Duodenal mucosa (tissue), 2 donors: Measurements from ENCODE around the gene COL13A1.

Source experiments
- H3K27ac ChIP-seq: one replicate; pipeline ENCODE4 v1.7.0; 2013; ENCODE audit warnings: low read depth, low read length
- H3K27me3 ChIP-seq, 2 donors: one replicate each; pipeline ENCODE4 v1.7.0; 2013; ENCODE audit warnings: low read length in 2 of 2, control low read depth in 1 of 2; ENCODE audit not compliant: insufficient read depth in 2 of 2, control insufficient read depth in 1 of 2
- H3K36me3 ChIP-seq, 2 donors: one replicate each; pipeline ENCODE4 v1.7.0; 2013; ENCODE audit warnings: low read length in 2 of 2, control low read depth in 1 of 2; ENCODE audit not compliant: insufficient read depth in 2 of 2, control insufficient read depth in 1 of 2
- H3K4me1 ChIP-seq, 2 donors: one replicate each; pipeline ENCODE4 v1.7.0; 2013; ENCODE audit warnings: low read length in 2 of 2, control low read depth in 1 of 2; ENCODE audit not compliant: insufficient read depth in 2 of 2, control insufficient read depth in 1 of 2
- H3K4me3 ChIP-seq, 2 donors: one replicate each; pipeline ENCODE4 v1.7.0; 2013; ENCODE audit warnings: low read length in 2 of 2, low read depth in 1 of 2
- H3K9ac ChIP-seq, 2 donors: one replicate each; pipeline ENCODE4 v1.7.0; 2013; ENCODE audit warnings: low read length in 2 of 2, low read depth in 1 of 2
- H3K9me3 ChIP-seq, 2 donors: one replicate each; pipeline ENCODE4 v1.7.0; 2013; ENCODE audit warnings: low read length in 2 of 2, control low read depth in 1 of 2; ENCODE audit not compliant: control insufficient read depth in 1 of 2

The COL13A1 gene

GRCh38 chr10:69869291-69869961, 67.7 kb downstream of the COL13A1 start:
- H3K9ac ChIP-seq, result no peak overlapping the region
- no peak overlapping the region for H3K27ac ChIP-seq
- peaks cover 37 to 51% of the 10 kb centered on the region in 2 donors for H3K4me1 ChIP-seq
- no peaks in the 10 kb centered on the region for H3K36me3 ChIP-seq
- no peaks in the 10 kb centered on the region for H3K27me3 ChIP-seq
- H3K4me3 ChIP-seq, result no peak overlapping the region
- no peaks in the 10 kb centered on the region for H3K9me3 ChIP-seq

GRCh38 chr10:69870591-69870990, 68.9 kb downstream of the COL13A1 start:
- no peak overlapping the region for H3K27ac ChIP-seq
- H3K9ac ChIP-seq, result no peak overlapping the region
- H3K36me3 ChIP-seq, result no peaks in the 10 kb centered on the region
- H3K4me3 ChIP-seq, result no peak overlapping the region
- H3K4me1 ChIP-seq, result peaks cover 37 to 39% of the 10 kb centered on the region in 2 donors
- H3K27me3 ChIP-seq, result no peaks in the 10 kb centered on the region
- H3K9me3 ChIP-seq, result no peaks in the 10 kb centered on the region

DNA sequence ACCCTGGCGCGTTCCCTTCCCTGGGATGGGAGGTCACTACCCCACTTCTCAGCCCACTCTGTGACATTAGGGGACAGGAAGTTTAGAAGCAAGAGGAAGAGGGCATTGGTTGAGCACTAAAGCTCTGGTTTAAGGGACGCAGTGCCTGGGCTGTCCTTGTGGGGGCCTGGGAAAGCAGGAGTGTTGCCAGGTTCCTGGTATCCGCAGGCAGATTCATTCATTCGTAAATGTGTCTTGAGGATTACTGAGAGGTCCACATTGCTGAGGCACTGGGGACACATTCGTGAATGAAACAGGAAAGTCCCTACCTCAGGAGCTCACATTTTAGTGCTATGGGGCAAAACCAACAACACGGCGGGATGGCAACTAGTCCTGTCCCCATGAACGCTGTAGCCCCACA, 69.4 kb downstream of the COL13A1 start:
- Histone ChIP-seq H3K27me3 (no peaks in the 10 kb centered on the region), H3K4me3 (no peak overlapping the region), H3K36me3 (no peaks in the 10 kb centered on the region), H3K4me1 (peaks cover 35 to 36% of the 10 kb centered on the region in 2 donors), H3K27ac (no peak overlapping the region), H3K9me3 (no peaks in the 10 kb centered on the region), H3K9ac (no peak overlapping the region)

GRCh38 chr10:69872323-69872722, 70.6 kb downstream of the COL13A1 start:
- Histone ChIP-seq H3K4me3 (no peak overlapping the region), H3K4me1 (peaks cover 24% of the 10 kb centered on the region in 2 donors), H3K9ac (no peak overlapping the region)

DNA sequence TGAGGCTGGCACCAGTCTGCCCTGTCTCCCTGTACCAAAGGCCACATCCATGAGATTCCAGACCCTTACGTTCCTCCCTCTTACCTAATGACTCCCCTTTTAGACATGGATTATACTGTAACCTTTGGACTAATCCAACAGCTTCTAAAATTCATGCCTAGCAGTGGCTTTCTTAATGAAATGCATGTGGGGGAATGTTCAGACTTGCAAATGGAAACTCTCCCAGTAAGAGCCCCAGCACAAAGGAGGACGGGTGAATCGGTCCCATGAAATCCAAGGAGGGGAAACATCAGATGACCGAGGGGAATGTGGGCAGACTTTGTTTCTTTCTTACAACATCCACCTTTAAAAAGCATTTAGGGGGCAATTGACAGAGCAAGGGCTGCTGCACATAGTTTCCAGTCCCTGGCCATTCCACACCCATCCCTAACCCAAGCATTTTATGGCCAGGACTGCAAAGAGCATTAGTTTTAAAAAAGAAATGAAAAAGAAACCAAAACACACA, 71.5 kb downstream of the COL13A1 start:
- Histone ChIP-seq H3K27me3 (no peaks in the 10 kb centered on the region), H3K27ac (no peak overlapping the region), H3K9ac (no peak overlapping the region), H3K9me3 (no peaks in the 10 kb centered on the region), H3K4me3 (no peak overlapping the region), H3K4me1 (peaks cover 15 to 17% of the 10 kb centered on the region in 2 donors), H3K36me3 (no peaks in the 10 kb centered on the region)

More at GRCh38 chr10:69872323-69872722, 70.6 kb downstream of the COL13A1 start:
- Histone ChIP-seq H3K27ac (no peak overlapping the region), H3K9me3 (no peaks in the 10 kb centered on the region), H3K27me3 (no peaks in the 10 kb centered on the region), H3K36me3 (no peaks in the 10 kb centered on the region)

GRCh38 chr10:69874449-69874848, 72.7 kb downstream of the COL13A1 start:
- H3K9me3 ChIP-seq, result no peaks in the 10 kb centered on the region
- H3K4me3 ChIP-seq, result no peak overlapping the region
- peaks cover 3 to 5% of the 10 kb centered on the region in 2 donors for H3K4me1 ChIP-seq
- H3K36me3 ChIP-seq, result no peaks in the 10 kb centered on the region
- H3K27me3 ChIP-seq, result no peaks in the 10 kb centered on the region
- no peak overlapping the region for H3K27ac ChIP-seq
- H3K9ac ChIP-seq, result no peak overlapping the region

- Histone ChIP-seq H3K9me3 (no peaks in the 10 kb centered on the region), H3K36me3 (no peaks in the 10 kb centered on the region), H3K9ac (no peak overlapping the region), H3K4me3 (no peak overlapping the region), H3K4me1 (no peaks in the 10 kb centered on the region), H3K27me3 (peaks cover 0 to 4% of the 10 kb centered on the region in 2 donors), H3K27ac (no peak overlapping the region)
Observed at GRCh38 chr10:69875856-69876255, 74.2 kb downstream of the COL13A1 start.

DNA sequence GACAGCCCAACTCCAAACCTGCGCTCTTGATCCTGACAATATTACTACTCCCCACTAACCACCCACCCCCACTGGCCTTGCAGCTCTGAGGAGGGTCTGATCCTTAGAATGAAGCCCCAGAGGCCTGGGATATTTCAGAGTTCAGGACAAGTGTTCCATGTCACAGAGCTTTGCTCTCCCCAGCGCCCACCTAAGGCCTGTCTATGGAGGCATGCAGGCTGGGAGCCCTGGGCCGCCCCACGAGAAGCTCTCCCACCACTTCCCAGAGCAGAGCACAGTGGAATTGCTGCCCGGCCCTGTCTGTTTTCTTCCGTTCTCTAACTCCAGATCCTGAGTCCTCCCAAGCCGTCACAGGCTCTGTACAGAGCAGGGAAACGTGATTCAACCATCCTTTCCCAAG, 74.6 kb downstream of the COL13A1 start:
- Histone ChIP-seq H3K27ac (no peak overlapping the region), H3K4me1 (no peaks in the 10 kb centered on the region), H3K9me3 (no peaks in the 10 kb centered on the region), H3K36me3 (no peaks in the 10 kb centered on the region), H3K4me3 (no peak overlapping the region), H3K27me3 (peaks cover 0 to 4% of the 10 kb centered on the region in 2 donors), H3K9ac (no peak overlapping the region)

DNA sequence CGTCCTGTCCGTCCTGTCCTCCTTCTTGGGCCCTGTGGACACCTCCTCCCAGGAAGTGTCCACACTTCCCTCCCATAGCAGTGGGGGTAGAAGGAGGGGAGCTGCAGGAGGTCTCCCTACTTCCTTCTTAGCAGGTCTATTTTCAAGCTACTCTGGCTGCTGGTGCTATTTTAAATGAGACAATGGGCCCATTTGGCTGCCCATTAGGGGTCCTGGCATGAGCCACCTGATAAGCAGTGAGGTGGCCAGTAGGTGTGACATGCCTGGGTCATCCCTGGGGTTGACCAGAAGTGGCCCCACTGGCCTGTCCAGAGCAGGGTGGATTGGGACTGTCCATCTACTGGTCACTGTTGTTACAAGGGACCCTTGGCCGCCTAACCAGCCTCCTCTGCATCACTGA, 75.2 kb downstream of the COL13A1 start:
- Histone ChIP-seq H3K36me3 (no peaks in the 10 kb centered on the region), H3K9me3 (no peaks in the 10 kb centered on the region), H3K4me3 (no peak overlapping the region), H3K4me1 (no peaks in the 10 kb centered on the region), H3K27me3 (peaks cover 0 to 4% of the 10 kb centered on the region in 2 donors), H3K9ac (no peak overlapping the region), H3K27ac (no peak overlapping the region)

DNA sequence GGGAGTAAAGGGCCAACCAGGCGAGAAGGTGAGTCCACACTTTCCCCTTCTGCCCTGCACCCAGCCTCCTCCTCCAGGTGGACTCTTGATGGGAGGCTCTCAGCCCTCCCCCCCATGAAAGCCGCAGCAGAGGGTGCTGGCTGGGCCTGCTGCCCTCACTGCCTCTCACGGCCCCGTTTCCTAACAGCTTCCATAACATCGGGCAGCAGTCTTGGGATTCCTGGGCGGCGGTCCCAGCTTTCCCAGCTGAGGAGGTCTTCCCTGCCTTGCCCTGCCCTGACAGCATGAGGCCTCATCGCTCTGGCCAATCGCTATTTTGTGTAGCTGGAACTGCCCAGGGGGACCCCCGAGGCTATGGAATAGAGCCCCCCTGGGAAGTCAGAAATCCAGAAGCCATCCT, 76.3 kb downstream of the COL13A1 start:
- Histone ChIP-seq H3K27ac (no peak overlapping the region), H3K4me1 (peaks cover 0 to under 1% of the 10 kb centered on the region in 2 donors)

More for the DNA sequence above, 76.3 kb downstream of the COL13A1 start:
- Histone ChIP-seq H3K9me3 (no peaks in the 10 kb centered on the region), H3K4me3 (no peak overlapping the region), H3K27me3 (peaks cover 0 to 4% of the 10 kb centered on the region in 2 donors), H3K9ac (no peak overlapping the region), H3K36me3 (no peaks in the 10 kb centered on the region)
